GM12892 (cell line): Measurements from ENCODE around the gene ZNF638. TPM values are rescaled to one million over a fixed set of nuclear protein-coding genes. Genes with fewer than 3 reads are reported as not detected.

Source experiments
- DNase-seq: peaks from one replicate; pipeline ENCODE4 v3.0.0; 2011; ENCODE audit not compliant: insufficient read length
- FAIRE-seq: peaks from 2 replicates; lab custom pipeline; 2011; peaks lifted over from hg19 to GRCh38; lab: Jason Lieb, UNC
- POLR2A ChIP-seq: IDR thresholded peaks from 2 replicates; pipeline ENCODE4 v1.6.1; 2011; ENCODE audit warnings: low read depth, low read length, control low read depth
- POLR2AphosphoS5 ChIP-seq: IDR thresholded peaks from 2 replicates; pipeline ENCODE4 v1.6.1; 2011; ENCODE audit warnings: low read depth, low read length, control low read depth
- TAF1 ChIP-seq: IDR thresholded peaks from 2 replicates; pipeline ENCODE4 v1.6.1; 2011; ENCODE audit warnings: low read depth, mild to moderate bottlenecking, control low read depth, low read length, borderline replicate concordance
- polyA plus RNA-seq: library from polyadenylated mRNA; unstranded; fragments of >200 nt; gene quantifications from one replicate; pipeline ENCODE4 v1.2.1, GENCODE V29; 2012; ENCODE audit warnings: missing spikeins, inconsistent platforms; ENCODE audit not compliant: missing spikeins

The ZNF638 gene
- polyA plus RNA-seq = 81.9 TPM

- DNase-seq (peak; percentile 87), FAIRE-seq (peak; percentile 92)
Observed at GRCh38 chr2:71331581-71332434, at the start of gene ZNF638. Gene ZNF638 (plus strand): TSS chr2:71331782. CDS start chr2:71348955, 17,173 bp downstream.

GRCh38 chr2:71281950-71282349 lies 49.6 kb upstream of the ZNF638 start:
- DNase-seq (no peak), FAIRE-seq (no peak)
- no peak for TF ChIP-seq POLR2A
- TF ChIP-seq POLR2AphosphoS5 = no peak

More at GRCh38 chr2:71331581-71332434, at the start of gene ZNF638:
- TF ChIP-seq POLR2AphosphoS5 (peak; percentile 81; the same call in 1 of the 2 replicates), POLR2A (peak; percentile 88), TAF1 (peak; percentile 60)

GRCh38 chr2:71282493-71282892 lies 49.1 kb upstream of the ZNF638 start:
- no peak for DNase-seq
- no peak for FAIRE-seq
- TF ChIP-seq TAF1 = no peak
- TF ChIP-seq POLR2AphosphoS5 = no peak
- TF ChIP-seq POLR2A = no peak

- no peak for TF ChIP-seq POLR2AphosphoS5
- DNase-seq = no peak
- FAIRE-seq = no peak
Observed at GRCh38 chr2:71283131-71283530, 48.5 kb upstream of the ZNF638 start.

- FAIRE-seq (no peak), DNase-seq (no peak)
- TF ChIP-seq TAF1 (no peak), POLR2A (no peak), POLR2AphosphoS5 (no peak)
Observed at GRCh38 chr2:71285706-71286105, 45.9 kb upstream of the ZNF638 start.

GRCh38 chr2:71291398-71291797 lies 40.2 kb upstream of the ZNF638 start:
- FAIRE-seq (no peak), DNase-seq (no peak)
- TF ChIP-seq POLR2A (no peak), TAF1 (no peak), POLR2AphosphoS5 (no peak)

GRCh38 chr2:71292159-71292558 lies 39.4 kb upstream of the ZNF638 start:
- DNase-seq (no peak), FAIRE-seq (no peak)
- TF ChIP-seq POLR2A (no peak), TAF1 (no peak), POLR2AphosphoS5 (no peak)

GRCh38 chr2:71298914-71299313 lies 32.7 kb upstream of the ZNF638 start:
- no peak for FAIRE-seq
- DNase-seq = no peak
- TF ChIP-seq POLR2AphosphoS5 (no peak), POLR2A (no peak), TAF1 (no peak)

GRCh38 chr2:71299507-71299906 lies 32.1 kb upstream of the ZNF638 start:
- TF ChIP-seq POLR2A (no peak), TAF1 (no peak), POLR2AphosphoS5 (no peak)
- no peak for FAIRE-seq
- DNase-seq = no peak

- TF ChIP-seq TAF1 (no peak), POLR2AphosphoS5 (no peak), POLR2A (no peak)
- FAIRE-seq = no peak
- no peak for DNase-seq
Observed at GRCh38 chr2:71303849-71304248, 27.7 kb upstream of the ZNF638 start.

GRCh38 chr2:71306762-71307161 lies 24.8 kb upstream of the ZNF638 start:
- TF ChIP-seq POLR2A (no peak), TAF1 (no peak), POLR2AphosphoS5 (no peak)
- FAIRE-seq (no peak), DNase-seq (no peak)

GRCh38 chr2:71313016-71313766 lies 18.4 kb upstream of the ZNF638 start:
- no peak for DNase-seq
- no peak for FAIRE-seq
- TF ChIP-seq POLR2A (no peak), TAF1 (no peak), POLR2AphosphoS5 (no peak)
